Keratinocyte (primary cell): ENCODE results near the gene CCDC92B. TPM values are rescaled to one million over a fixed set of nuclear protein-coding genes. Genes with fewer than 3 reads are reported as not detected.

Source experiments
- DNase-seq: peaks from one replicate; pipeline ENCODE4 v3.0.0-alpha.2; 2011; ENCODE audit warnings: low read depth, missing footprints, low spot score
- FAIRE-seq: peaks from 2 replicates; lab custom pipeline; 2011; peaks lifted over from hg19 to GRCh38; lab: Jason Lieb, UNC
- H2AFZ ChIP-seq: 2 replicates; pipeline ENCODE4 v1.6.0; 2012; ENCODE audit warnings: low read length, control low read depth, inconsistent platforms; ENCODE audit not compliant: control insufficient read depth
- H3K27ac ChIP-seq: 2 replicates; pipeline ENCODE4 v1.5.1; 2011; ENCODE audit warnings: low read length; ENCODE audit not compliant: control insufficient read depth, insufficient read depth
- H3K27me3 ChIP-seq: 3 replicates; pipeline ENCODE4 v1.6.0; 2011; ENCODE audit warnings: low read length; ENCODE audit not compliant: control insufficient read depth, insufficient read depth; ENCODE audit errors: extremely low read depth
- H3K36me3 ChIP-seq, 2 experiments: 2 replicates in 1 of 2; 3 replicates in 1 of 2; pipeline ENCODE4 v1.5.1; 2011; ENCODE audit warnings: low read length in 2 of 2, mild to moderate bottlenecking in 1 of 2; ENCODE audit not compliant: control insufficient read depth in 2 of 2, insufficient read depth in 2 of 2; ENCODE audit errors: extremely low read depth in 1 of 2
- H3K4me1 ChIP-seq: 3 replicates; pipeline ENCODE4 v1.5.1; 2011; ENCODE audit warnings: low read length; ENCODE audit not compliant: control insufficient read depth, insufficient read depth; ENCODE audit errors: extremely low read depth
- H3K4me2 ChIP-seq: 3 replicates; pipeline ENCODE4 v1.6.0; 2011; ENCODE audit warnings: low read depth, low read length; ENCODE audit not compliant: control insufficient read depth, insufficient read depth; ENCODE audit errors: extremely low read depth
- H3K4me3 ChIP-seq, 3 experiments: fragments of 200-600 bp in 1 of 3; sonication (generic) in 1 of 3; 2 replicates in 2 of 3; 3 replicates in 1 of 3; pipeline ENCODE4 v1.5.1; 2011 to 2016; ENCODE audit warnings: low read length in 3 of 3, mild to moderate bottlenecking in 3 of 3, control low read depth in 2 of 3, inconsistent platforms in 1 of 3, low read depth in 1 of 3, mixed read lengths in 1 of 3, mixed run types in 1 of 3, moderate library complexity in 1 of 3; ENCODE audit not compliant: control insufficient read depth in 2 of 3, insufficient read depth in 2 of 3; ENCODE audit errors: extremely low read depth in 1 of 3
- H3K79me2 ChIP-seq: 2 replicates; pipeline ENCODE4 v1.6.0; 2012; ENCODE audit warnings: low read length; ENCODE audit not compliant: control insufficient read depth, insufficient read depth
- H3K9ac ChIP-seq: 3 replicates; pipeline ENCODE4 v1.6.0; 2011; ENCODE audit warnings: low read length; ENCODE audit not compliant: control insufficient read depth, insufficient read depth; ENCODE audit errors: extremely low read depth
- H3K9me1 ChIP-seq: 3 replicates; pipeline ENCODE4 v1.6.0; 2011; ENCODE audit warnings: low read length; ENCODE audit not compliant: control insufficient read depth, insufficient read depth; ENCODE audit errors: extremely low read depth
- H3K9me3 ChIP-seq: 2 replicates; pipeline ENCODE4 v1.5.1; 2012; ENCODE audit warnings: low read depth, low read length; ENCODE audit not compliant: control insufficient read depth
- H4K20me1 ChIP-seq: 3 replicates; pipeline ENCODE4 v1.6.0; 2011; ENCODE audit warnings: low read length; ENCODE audit not compliant: control insufficient read depth, insufficient read depth; ENCODE audit errors: extremely low read depth
- CTCF ChIP-seq, 3 experiments: IDR thresholded peaks in 1 of 3; conservative IDR thresholded peaks in 1 of 3; optimal IDR thresholded peaks in 1 of 3; 2 replicates in 2 of 3; 3 replicates in 1 of 3; pipeline versions ENCODE3 to v1.5.1; 2011; ENCODE audit warnings: low read length in 3 of 3, mild to moderate bottlenecking in 3 of 3, moderate library complexity in 2 of 3, control low read depth in 1 of 3, inconsistent platforms in 1 of 3; ENCODE audit not compliant: insufficient read depth in 2 of 3; ENCODE audit errors: extremely low read depth in 1 of 3
- EZH2 ChIP-seq: IDR thresholded peaks from one replicate; pipeline ENCODE4 v1.6.1; 2012; ENCODE audit warnings: inconsistent platforms, mild to moderate bottlenecking, low read length, moderate library complexity
- dilution Hi-C: fragments of 300-500 bp; cut with MboI; formaldehyde crosslinking; loops from one replicate; pipeline ENCODE4 v1.7.0; 2020; ENCODE audit warnings: low sequenced_read_pairs; ENCODE audit not compliant: extremely low pct_ligation_motif_present
- polyA plus RNA-seq, 5 experiments: library from polyadenylated mRNA; depleted of rRNA in 3 of 5; stranded (reverse) in 3 of 5; stranded (forward) in 1 of 5; unstranded in 1 of 5; fragments of >200 nt; gene quantifications; 1 replicate in 1 of 5; 2 replicates in 3 of 5; 3 replicates in 1 of 5; pipeline versions ENCODE4 v1.2.1 to v1.2.3, GENCODE V29; 2011 to 2012; ENCODE audit warnings: missing spikeins in 2 of 5, low read depth in 1 of 5, low replicate concordance in 1 of 5

CCDC92B gene
- polyA plus RNA-seq, 1 donor (not counting 4 experiments of a cell fraction or from before 2014, with no cell fraction given) = not detected

- DNase-seq (no peak), FAIRE-seq (no peak)
- Histone ChIP-seq H3K79me2 (no peaks in the 10 kb centered on the region), H3K4me3 (no peak overlapping the region), H3K27ac (no peak overlapping the region), H3K27me3 (no peaks in the 10 kb centered on the region), H4K20me1 (peaks cover 5% of the 10 kb centered on the region), H3K9me3 (no peaks in the 10 kb centered on the region), H3K4me1 (no peaks in the 10 kb centered on the region), H3K36me3 (peaks cover 17 to 18% of the 10 kb centered on the region in 2 experiments), H2AFZ (no peak overlapping the region), H3K9me1 (no peaks in the 10 kb centered on the region), H3K9ac (no peak overlapping the region), H3K4me2 (no peak overlapping the region)
- no peak for TF ChIP-seq EZH2
- no peak for TF ChIP-seq CTCF (optimal IDR thresholded peaks at IDR 0.05 in 1 of 3, IDR thresholded peaks at IDR 0.05 in 1 of 3, conservative IDR thresholded peaks at IDR 0.05 in 1 of 3; ENCODE audit: extremely low read depth in 1 of 3, insufficient read depth in 2 of 3, low read length in 3 of 3)
- dilution Hi-C loops = no loop called here
Observed at GRCh38 chr17:2690165-2691068, 59.0 kb downstream of the CCDC92B start.

- H3K36me3 ChIP-seq = peaks cover 14 to 18% of the 10 kb centered on the region in 2 experiments
- DNase-seq (no peak), FAIRE-seq (no peak)
- H3K9ac ChIP-seq = no peak overlapping the region
- H3K27me3 ChIP-seq = no peaks in the 10 kb centered on the region
- TF ChIP-seq CTCF (optimal IDR thresholded peaks at IDR 0.05 in 1 of 3, IDR thresholded peaks at IDR 0.05 in 1 of 3, conservative IDR thresholded peaks at IDR 0.05 in 1 of 3; ENCODE audit: extremely low read depth in 1 of 3, insufficient read depth in 2 of 3, low read length in 3 of 3) (no peak), EZH2 (no peak)
- no peaks in the 10 kb centered on the region for H3K9me3 ChIP-seq
- no peak overlapping the region for H3K27ac ChIP-seq
- no peaks in the 10 kb centered on the region for H3K9me1 ChIP-seq
- no peaks in the 10 kb centered on the region for H3K4me1 ChIP-seq
- H3K79me2 ChIP-seq = no peaks in the 10 kb centered on the region
- no peak overlapping the region for H3K4me2 ChIP-seq
- dilution Hi-C loops = no loop called here
- peaks cover 5% of the 10 kb centered on the region for H4K20me1 ChIP-seq
- H3K4me3 ChIP-seq = no peak overlapping the region
- H2AFZ ChIP-seq = no peak overlapping the region
Observed at GRCh38 chr17:2689411-2690164, 59.9 kb downstream of the CCDC92B start.
